HepG2 (cell line): ENCODE data around the gene INF2. TPM values are rescaled to one million over a fixed set of nuclear protein-coding genes. Genes with fewer than 3 reads are reported as not detected.

Experiments
- ARID2 ChIP-seq: sonication (generic); formaldehyde crosslinking; IDR thresholded peaks from 2 replicates; pipeline ENCODE4 v1.8.1; 2022; ENCODE audit warnings: mild to moderate bottlenecking, missing genetic modification reagents, borderline replicate concordance
- DR1 ChIP-seq: sonication (generic); formaldehyde crosslinking; IDR thresholded peaks from 2 replicates; pipeline ENCODE4 v1.8.0; 2021; ENCODE audit warnings: mild to moderate bottlenecking, missing genetic modification reagents, inconsistent platforms
- FOXJ3 ChIP-seq: sonication (generic); formaldehyde crosslinking; IDR thresholded peaks from 2 replicates; pipeline ENCODE4 v1.4.0; 2020; ENCODE audit warnings: missing genetic modification reagents, mild to moderate bottlenecking, borderline replicate concordance
- GFI1 ChIP-seq: sonication (generic); formaldehyde crosslinking; IDR thresholded peaks from 2 replicates; pipeline ENCODE4 v1.5.0; 2020; ENCODE audit warnings: missing genetic modification reagents, mild to moderate bottlenecking, borderline replicate concordance
- HNRNPL ChIP-seq: fragments of 200-400 bp; formaldehyde crosslinking; IDR thresholded peaks from 2 replicates; pipeline ENCODE4 v1.6.1; 2017; ENCODE audit warnings: mild to moderate bottlenecking, low read depth, low read length
- KDM2A ChIP-seq: sonication (generic); formaldehyde crosslinking; IDR thresholded peaks from 2 replicates; pipeline ENCODE4 v1.4.0; 2020; ENCODE audit warnings: low read depth, missing genetic modification reagents, borderline replicate concordance
- MED8 ChIP-seq: sonication (generic); formaldehyde crosslinking; IDR thresholded peaks from 2 replicates; pipeline ENCODE4 v1.8.1; 2023; ENCODE audit warnings: mild to moderate bottlenecking, missing genetic modification reagents; ENCODE audit not compliant: insufficient replicate concordance
- MEF2D ChIP-seq: sonication (generic); formaldehyde crosslinking; IDR thresholded peaks from 2 replicates; pipeline ENCODE4 v1.5.1; 2020; ENCODE audit warnings: mild to moderate bottlenecking, missing genetic modification reagents
- MXD4 ChIP-seq: IDR thresholded peaks from 2 replicates; pipeline ENCODE4 v1.6.1; 2016; ENCODE audit warnings: mild to moderate bottlenecking, missing biosample characterization, missing genetic modification reagents
- NR2F1 ChIP-seq, 2 experiments: fragments of 450-650 bp in 1 of 2; formaldehyde crosslinking in 1 of 2; IDR thresholded peaks; 2 replicates each; pipeline versions ENCODE4 v1.5.0 to v1.6.1; 2016 to 2020; ENCODE audit warnings: mild to moderate bottlenecking in 1 of 2, missing compliant biosample characterization in 1 of 2, missing genetic modification reagents in 1 of 2, moderate library complexity in 1 of 2
- RXRA ChIP-seq: sonication (generic); formaldehyde crosslinking; IDR thresholded peaks from 2 replicates; pipeline ENCODE4 v1.5.1; 2020; ENCODE audit warnings: missing genetic modification reagents
- SOX6 ChIP-seq, 2 experiments: fragments of 450-650 bp in 1 of 2; sonication (generic) in 1 of 2; formaldehyde crosslinking in 1 of 2; IDR thresholded peaks; 2 replicates each; pipeline versions ENCODE4 v1.4.0 to v1.6.1; 2017 to 2020; ENCODE audit warnings: antibody characterized with exemption in 1 of 2, mild to moderate bottlenecking in 1 of 2, missing genetic modification reagents in 1 of 2
- SRY ChIP-seq: sonication (generic); formaldehyde crosslinking; IDR thresholded peaks from 2 replicates; pipeline ENCODE4 v1.8.0; 2022; ENCODE audit warnings: mild to moderate bottlenecking, missing genetic modification reagents
- TAF15 ChIP-seq: fragments of 200-400 bp; formaldehyde crosslinking; IDR thresholded peaks from one replicate; pipeline ENCODE4 v1.6.1; 2018; ENCODE audit warnings: mild to moderate bottlenecking, low read depth, low read length; ENCODE audit not compliant: poor library complexity, severe bottlenecking
- ZFX ChIP-seq: sonication (generic); formaldehyde crosslinking; IDR thresholded peaks from 2 replicates; pipeline ENCODE4 v1.4.0; 2020; ENCODE audit warnings: mild to moderate bottlenecking, low read depth, missing genetic modification reagents, moderate library complexity
- ZNF12 ChIP-seq: sonication (generic); formaldehyde crosslinking; IDR thresholded peaks from 2 replicates; pipeline ENCODE4 v1.5.0; 2020; ENCODE audit warnings: missing genetic modification reagents
- ZNF180 ChIP-seq: sonication (generic); formaldehyde crosslinking; IDR thresholded peaks from 2 replicates; pipeline ENCODE4 v1.4.0; 2020; ENCODE audit warnings: low read depth, missing genetic modification reagents, borderline replicate concordance
- ZNF274 ChIP-seq: sonication (generic); formaldehyde crosslinking; IDR thresholded peaks from 2 replicates; pipeline ENCODE4 v1.5.1; 2020; ENCODE audit warnings: mild to moderate bottlenecking, missing genetic modification reagents
- ZNF431 ChIP-seq: sonication (generic); formaldehyde crosslinking; IDR thresholded peaks from 2 replicates; pipeline ENCODE4 v1.9.0; 2022; ENCODE audit warnings: missing genetic modification reagents, low read depth, mild to moderate bottlenecking, borderline replicate concordance
- ZNF550 ChIP-seq: sonication (generic); formaldehyde crosslinking; IDR thresholded peaks from 2 replicates; pipeline ENCODE4 v1.4.0; 2020; ENCODE audit warnings: mild to moderate bottlenecking, missing genetic modification reagents, borderline replicate concordance
- ZNF773 ChIP-seq: sonication (generic); formaldehyde crosslinking; IDR thresholded peaks from 2 replicates; pipeline ENCODE4 v1.4.0; 2020; ENCODE audit warnings: missing genetic modification reagents, borderline replicate concordance
- ZNF788 ChIP-seq: sonication (generic); formaldehyde crosslinking; IDR thresholded peaks from 2 replicates; pipeline ENCODE4 v1.5.0; 2020; ENCODE audit warnings: mild to moderate bottlenecking, missing genetic modification reagents, borderline replicate concordance
- polyA plus RNA-seq, 8 experiments: library from polyadenylated mRNA; depleted of rRNA in 3 of 8; stranded (reverse) in 7 of 8; unstranded in 1 of 8; fragments of >200 nt; fragmentation: Illumina TruSeq in 4 of 8; extraction: Trizol in 4 of 8; gene quantifications; 2 replicates each; pipeline versions ENCODE4 v1.2.1 to v1.2.3, GENCODE V29; 2011 to 2016; ENCODE audit warnings: low read depth in 4 of 8, missing spikeins in 1 of 8, mixed read lengths in 1 of 8; ENCODE audit not compliant: insufficient read depth in 1 of 8
- total RNA-seq, 5 experiments: library from RNA; depleted of rRNA; stranded (reverse); fragments of >200 nt; fragmentation: Illumina TruSeq; extraction: Trizol; gene quantifications; 2 replicates each; pipeline ENCODE4 v1.2.3, GENCODE V29; 2016; ENCODE audit warnings: low read depth in 1 of 5
- TF ChIP-seq, protein P1 (sequence below): fragments of 450-650 bp; IDR thresholded peaks from 2 replicates; pipeline ENCODE4 v1.6.1; 2017; ENCODE audit warnings: mild to moderate bottlenecking
- TF ChIP-seq, protein P2 (sequence below): sonication (generic); formaldehyde crosslinking; IDR thresholded peaks from 2 replicates; pipeline ENCODE4 v1.4.0; 2020; ENCODE audit warnings: missing genetic modification reagents, borderline replicate concordance

Gene INF2
- total and polyA plus RNA-seq, 2 of the 13 experiments (the other 11 are each of a cell fraction or from before 2014, with no cell fraction given), result 16.4 to 26.4 TPM

DNA sequence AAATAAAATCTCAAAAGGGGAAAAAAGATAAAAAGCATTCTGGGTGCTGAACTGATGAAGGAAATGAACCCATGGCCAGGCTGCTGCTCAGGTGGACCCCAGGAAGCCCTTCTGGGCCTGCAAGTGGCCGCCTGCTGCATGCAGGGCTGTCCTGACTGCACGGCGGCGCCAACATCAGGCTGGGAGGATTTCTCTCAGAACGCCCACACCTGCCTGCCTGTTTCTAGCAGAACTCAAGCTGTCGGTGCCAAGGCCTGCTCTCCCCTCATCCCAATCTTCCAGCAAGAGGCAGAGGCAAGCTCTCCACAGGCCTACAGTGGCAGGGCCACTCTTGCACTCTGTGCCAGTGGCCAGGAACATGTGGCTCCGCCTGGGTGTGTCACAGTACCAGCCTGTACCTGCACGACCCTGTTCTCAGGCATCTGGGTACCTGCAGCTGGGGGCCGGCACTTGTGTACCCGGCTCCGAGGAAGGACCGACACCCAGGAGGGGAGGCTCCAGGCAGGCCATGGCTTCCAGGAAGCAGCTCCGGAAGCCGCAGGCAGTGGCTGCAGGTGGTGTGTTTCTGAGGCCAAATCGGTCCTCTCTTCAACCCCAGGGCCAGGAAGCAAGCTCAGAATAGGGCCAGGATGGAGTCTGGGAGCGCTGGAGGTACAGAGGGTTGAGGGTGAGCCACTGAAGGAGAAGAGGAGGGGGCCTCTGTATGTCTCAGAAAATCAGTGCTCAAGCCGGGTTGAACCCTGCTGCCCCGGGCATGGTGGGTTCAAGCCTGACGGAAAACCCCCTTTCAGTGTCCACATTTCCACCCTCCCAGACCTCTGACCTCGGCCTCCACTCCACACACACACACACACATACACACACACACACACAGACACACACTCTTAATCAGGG, 2.5 kb upstream of the INF2 start (continued):
- peak; percentile 38; the same call in 1 of the 2 replicates for TF ChIP-seq ZFX
- no peak for TF ChIP-seq SOX6 (IDR thresholded peaks at IDR 0.05)
- TF ChIP-seq SOX6 (CRISPR knock-in tag; IDR thresholded peaks at IDR 0.05), result no peak
- TF ChIP-seq ZNF274 (CRISPR knock-in tag), result no peak
- TF ChIP-seq, protein P1, sequence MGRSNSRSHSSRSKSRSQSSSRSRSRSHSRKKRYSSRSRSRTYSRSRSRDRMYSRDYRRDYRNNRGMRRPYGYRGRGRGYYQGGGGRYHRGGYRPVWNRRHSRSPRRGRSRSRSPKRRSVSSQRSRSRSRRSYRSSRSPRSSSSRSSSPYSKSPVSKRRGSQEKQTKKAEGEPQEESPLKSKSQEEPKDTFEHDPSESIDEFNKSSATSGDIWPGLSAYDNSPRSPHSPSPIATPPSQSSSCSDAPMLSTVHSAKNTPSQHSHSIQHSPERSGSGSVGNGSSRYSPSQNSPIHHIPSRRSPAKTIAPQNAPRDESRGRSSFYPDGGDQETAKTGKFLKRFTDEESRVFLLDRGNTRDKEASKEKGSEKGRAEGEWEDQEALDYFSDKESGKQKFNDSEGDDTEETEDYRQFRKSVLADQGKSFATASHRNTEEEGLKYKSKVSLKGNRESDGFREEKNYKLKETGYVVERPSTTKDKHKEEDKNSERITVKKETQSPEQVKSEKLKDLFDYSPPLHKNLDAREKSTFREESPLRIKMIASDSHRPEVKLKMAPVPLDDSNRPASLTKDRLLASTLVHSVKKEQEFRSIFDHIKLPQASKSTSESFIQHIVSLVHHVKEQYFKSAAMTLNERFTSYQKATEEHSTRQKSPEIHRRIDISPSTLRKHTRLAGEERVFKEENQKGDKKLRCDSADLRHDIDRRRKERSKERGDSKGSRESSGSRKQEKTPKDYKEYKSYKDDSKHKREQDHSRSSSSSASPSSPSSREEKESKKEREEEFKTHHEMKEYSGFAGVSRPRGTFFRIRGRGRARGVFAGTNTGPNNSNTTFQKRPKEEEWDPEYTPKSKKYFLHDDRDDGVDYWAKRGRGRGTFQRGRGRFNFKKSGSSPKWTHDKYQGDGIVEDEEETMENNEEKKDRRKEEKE, result no peak
- TF ChIP-seq GFI1 (CRISPR knock-in tag), result no peak; the same call in 1 of the 2 replicates
- TF ChIP-seq HNRNPL, result peak; percentile 76; the same call in 1 of the 2 replicates
- no peak for TF ChIP-seq ZNF788
- no peak for TF ChIP-seq TAF15
- TF ChIP-seq KDM2A (CRISPR knock-in tag), result no peak
- TF ChIP-seq ZNF550 (CRISPR knock-in tag), result no peak
- no peak for TF ChIP-seq DR1 (CRISPR knock-in tag)
- TF ChIP-seq RXRA (CRISPR knock-in tag), result no peak; the same call in 1 of the 2 replicates
- no peak for TF ChIP-seq FOXJ3 (CRISPR knock-in tag)
- no peak for TF ChIP-seq ZNF12 (CRISPR knock-in tag)
- no peak for TF ChIP-seq ZNF431 (CRISPR knock-in tag)
- TF ChIP-seq MED8 (CRISPR knock-in tag), result no peak
- TF ChIP-seq MEF2D, result no peak
- no peak for TF ChIP-seq MXD4 (CRISPR knock-in tag)
- TF ChIP-seq ARID2, result no peak
- no peak for TF ChIP-seq ZNF180 (CRISPR knock-in tag)
- 0 out of 2 replicates have a peak, but pooled peaks have one; percentile 30 for TF ChIP-seq SRY (CRISPR knock-in tag)
- TF ChIP-seq, protein P2, sequence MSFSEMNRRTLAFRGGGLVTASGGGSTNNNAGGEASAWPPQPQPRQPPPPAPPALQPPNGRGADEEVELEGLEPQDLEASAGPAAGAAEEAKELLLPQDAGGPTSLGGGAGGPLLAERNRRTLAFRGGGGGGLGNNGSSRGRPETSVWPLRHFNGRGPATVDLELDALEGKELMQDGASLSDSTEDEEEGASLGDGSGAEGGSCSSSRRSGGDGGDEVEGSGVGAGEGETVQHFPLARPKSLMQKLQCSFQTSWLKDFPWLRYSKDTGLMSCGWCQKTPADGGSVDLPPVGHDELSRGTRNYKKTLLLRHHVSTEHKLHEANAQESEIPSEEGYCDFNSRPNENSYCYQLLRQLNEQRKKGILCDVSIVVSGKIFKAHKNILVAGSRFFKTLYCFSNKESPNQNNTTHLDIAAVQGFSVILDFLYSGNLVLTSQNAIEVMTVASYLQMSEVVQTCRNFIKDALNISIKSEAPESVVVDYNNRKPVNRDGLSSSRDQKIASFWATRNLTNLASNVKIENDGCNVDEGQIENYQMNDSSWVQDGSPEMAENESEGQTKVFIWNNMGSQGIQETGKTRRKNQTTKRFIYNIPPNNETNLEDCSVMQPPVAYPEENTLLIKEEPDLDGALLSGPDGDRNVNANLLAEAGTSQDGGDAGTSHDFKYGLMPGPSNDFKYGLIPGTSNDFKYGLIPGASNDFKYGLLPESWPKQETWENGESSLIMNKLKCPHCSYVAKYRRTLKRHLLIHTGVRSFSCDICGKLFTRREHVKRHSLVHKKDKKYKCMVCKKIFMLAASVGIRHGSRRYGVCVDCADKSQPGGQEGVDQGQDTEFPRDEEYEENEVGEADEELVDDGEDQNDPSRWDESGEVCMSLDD (CRISPR knock-in tag), result no peak
- TF ChIP-seq NR2F1 (CRISPR knock-in tag; IDR thresholded peaks at IDR 0.05), result 0 out of 4 replicates have a peak, but pooled peaks of 1 of the 2 experiments have one; percentile 7
- no peak for TF ChIP-seq ZNF773 (CRISPR knock-in tag)
